Peyer's patch (tissue), 4 donors: ENCODE measurements around the gene COL28A1.

Source experiments
- POLR2A ChIP-seq, 2 donors: fragments of 450-650 bp; IDR thresholded peaks; one replicate each; pipeline ENCODE4 v1.5.1; 2017; ENCODE audit warnings: antibody characterized with exemption in 2 of 2, mild to moderate bottlenecking in 2 of 2, moderate library complexity in 2 of 2
- TF ChIP-seq, protein P1 (sequence below), 6 experiments: fragments of 450-650 bp in 4 of 6; fragments of 200-600 bp in 2 of 6; sonication (generic) in 1 of 6; IDR thresholded peaks; one replicate each; pipeline ENCODE4 v1.5.1; 2017 to 2019; ENCODE audit warnings: antibody characterized with exemption in 6 of 6, mild to moderate bottlenecking in 3 of 6, moderate library complexity in 1 of 6

DNA sequence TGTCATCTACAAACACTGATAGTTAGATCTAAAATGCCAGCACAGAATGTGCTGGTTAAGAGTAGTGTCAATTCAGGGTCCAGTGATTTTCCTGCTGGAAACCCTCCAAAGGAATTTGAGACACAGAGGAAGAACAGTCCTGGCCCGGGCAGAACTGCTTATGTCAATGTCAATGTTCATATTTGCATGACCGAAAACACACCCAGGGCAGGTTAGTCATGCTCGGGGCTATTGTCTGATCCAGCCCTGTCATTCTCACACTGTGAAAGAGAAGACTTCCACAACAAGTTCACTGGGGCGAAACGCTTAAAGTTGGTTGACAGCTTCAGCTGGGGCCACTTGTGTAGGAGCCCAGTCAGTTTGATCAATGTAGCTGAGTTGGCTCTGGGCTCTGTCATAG lies 214.0 kb downstream of the COL28A1 start:
- TF ChIP-seq, protein P1, sequence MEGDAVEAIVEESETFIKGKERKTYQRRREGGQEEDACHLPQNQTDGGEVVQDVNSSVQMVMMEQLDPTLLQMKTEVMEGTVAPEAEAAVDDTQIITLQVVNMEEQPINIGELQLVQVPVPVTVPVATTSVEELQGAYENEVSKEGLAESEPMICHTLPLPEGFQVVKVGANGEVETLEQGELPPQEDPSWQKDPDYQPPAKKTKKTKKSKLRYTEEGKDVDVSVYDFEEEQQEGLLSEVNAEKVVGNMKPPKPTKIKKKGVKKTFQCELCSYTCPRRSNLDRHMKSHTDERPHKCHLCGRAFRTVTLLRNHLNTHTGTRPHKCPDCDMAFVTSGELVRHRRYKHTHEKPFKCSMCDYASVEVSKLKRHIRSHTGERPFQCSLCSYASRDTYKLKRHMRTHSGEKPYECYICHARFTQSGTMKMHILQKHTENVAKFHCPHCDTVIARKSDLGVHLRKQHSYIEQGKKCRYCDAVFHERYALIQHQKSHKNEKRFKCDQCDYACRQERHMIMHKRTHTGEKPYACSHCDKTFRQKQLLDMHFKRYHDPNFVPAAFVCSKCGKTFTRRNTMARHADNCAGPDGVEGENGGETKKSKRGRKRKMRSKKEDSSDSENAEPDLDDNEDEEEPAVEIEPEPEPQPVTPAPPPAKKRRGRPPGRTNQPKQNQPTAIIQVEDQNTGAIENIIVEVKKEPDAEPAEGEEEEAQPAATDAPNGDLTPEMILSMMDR (IDR thresholded peaks at IDR 0.05) = no peak
- no peak for TF ChIP-seq POLR2A (IDR thresholded peaks at IDR 0.05)
